Ovary (tissue), 9 donors: Measurements from ENCODE around the gene AFAP1L1. TPM values are rescaled to one million over a fixed set of nuclear protein-coding genes. Genes with fewer than 3 reads are reported as not detected.

Source experiments
- DNase-seq, 5 donors: peaks; one replicate each; pipeline ENCODE4 v3.0.0-alpha.2; 2019 to 2020
- H3K27ac ChIP-seq, 2 donors: fragments of 200-600 bp; one replicate each; pipeline versions ENCODE4 v1.5.1 to v1.8.0; 2019 to 2022
- H3K27me3 ChIP-seq: fragments of 200-600 bp; one replicate; pipeline ENCODE4 v1.8.0; 2022
- H3K36me3 ChIP-seq: fragments of 200-600 bp; sonication (generic); one replicate; pipeline ENCODE4 v1.5.1; 2019
- H3K4me1 ChIP-seq: one replicate; pipeline ENCODE4 v1.8.1; 2013; ENCODE audit warnings: mild to moderate bottlenecking, moderate library complexity; ENCODE audit not compliant: insufficient read depth
- H3K4me3 ChIP-seq: fragments of 200-600 bp; sonication (generic); one replicate; pipeline ENCODE4 v1.5.1; 2017
- H3K9me3 ChIP-seq, 2 donors: fragments of 200-600 bp in 1 of 2; sonication (generic) in 1 of 2; one replicate each; pipeline versions ENCODE4 v1.5.1 to v1.8.1; 2013 to 2019; ENCODE audit warnings: mild to moderate bottlenecking in 1 of 2, moderate library complexity in 1 of 2
- CTCF ChIP-seq, 3 donors: fragments of 450-650 bp in 2 of 3; fragments of 200-600 bp in 1 of 3; IDR thresholded peaks; one replicate each; pipeline versions ENCODE4 v1.5.1 to v1.8.0; 2016 to 2022; ENCODE audit warnings: antibody characterized with exemption in 3 of 3, mild to moderate bottlenecking in 1 of 3
- EP300 ChIP-seq: sonication (generic); formaldehyde crosslinking; IDR thresholded peaks from one replicate; pipeline ENCODE4 v1.6.1; 2017; ENCODE audit warnings: antibody characterized with exemption
- POLR2A ChIP-seq: fragments of 450-650 bp; IDR thresholded peaks from one replicate; pipeline ENCODE4 v1.6.1; 2017; ENCODE audit warnings: antibody characterized with exemption, mild to moderate bottlenecking, moderate library complexity
- WGBS, 3 donors: extraction: QIAGEN DNeasy Blood & Tissue Kit in 1 of 3; methylation state at CpG; one replicate each; pipeline versions ENCODE4 v1.1.5 to v1.1.7; 2013 to 2017; 5-methylcytosine and 5-hydroxymethylcytosine counted together
- intact Hi-C, 4 donors: fragments of 100-400 bp; cut with DNase I; formaldehyde crosslinking; loops; one replicate each; pipeline versions ENCODE4 v1.11.0 to v1.15.1; 2022 to 2023
- polyA plus RNA-seq, 2 donors: library from polyadenylated mRNA; stranded (reverse); fragments of 200-250 nt in 1 of 2; fragments of 350-450 nt in 1 of 2; fragmentation: Illumina TruSeq in 1 of 2; extraction: RNeasy Lipid Tissue Mini Kit (QIAGEN cat#74804) in 1 of 2; gene quantifications; one replicate each; pipeline ENCODE4 v1.2.3, GENCODE V29; 2013 to 2014
- total RNA-seq, 7 donors: library from RNA; depleted of rRNA in 2 of 7; stranded (reverse); fragments of >200 nt in 2 of 7; fragmentation: NEBNext Ultra II Directional in 3 of 7; extraction: Animal tissue kit (Norgen Biotek cat#: 25700) in 3 of 7; gene quantifications; one replicate each; pipeline versions ENCODE4 v1.1.0 to v1.2.4, GENCODE V29; 2016 to 2023
- donor health status: DM: no; HTN: no; CAD: no; lungs with moderate emphysema.
- donor health status: DM: no; HTN: no; CAD: no.
- donor health status: Bipolar disorder and iron deficiency.
- donor health status: DM: yes; HTN: yes; CAD: no.
- donor health status: DM: no; HTN: no; CAD: no.
- donor health status: DM: yes; HTN: yes; CAD: no.

AFAP1L1 gene
- total and polyA plus RNA-seq, 9 donors: 3.2 to 17.8 (median 8.3) TPM

GRCh38 chr5:149227168-149227826 is 44.4 kb upstream of the AFAP1L1 start:
- no peaks in the 10 kb centered on the region for H3K36me3 ChIP-seq
- no peak for TF ChIP-seq EP300
- TF ChIP-seq POLR2A: no peak
- no peak for TF ChIP-seq CTCF (IDR thresholded peaks at IDR 0.05)
- intact Hi-C loops: loop anchor here in 1 of 4 donors (5.0 kb wide), 1 partner anchor 85 kb away; the partner anchor contains the start of gene ABLIM3
- 61 to 78% (median 62%) methylated on average over 2 of the region's 2 CpGs for WGBS, 3 donors
- H3K27me3 ChIP-seq: no peaks in the 10 kb centered on the region
- no peaks in the 10 kb centered on the region for H3K9me3 ChIP-seq
- H3K27ac ChIP-seq: no peak overlapping the region
- no peaks in the 10 kb centered on the region for H3K4me1 ChIP-seq
- no peak for DNase-seq
- no peak overlapping the region for H3K4me3 ChIP-seq

- no peaks in the 10 kb centered on the region for H3K9me3 ChIP-seq
- WGBS, 3 donors: 11 to 23% (median 19%) methylated on average over 5 of the region's 5 CpGs
- H3K36me3 ChIP-seq: no peaks in the 10 kb centered on the region
- no peak overlapping the region for H3K4me3 ChIP-seq
- no peak overlapping the region for H3K27ac ChIP-seq
- TF ChIP-seq POLR2A: no peak
- TF ChIP-seq CTCF (IDR thresholded peaks at IDR 0.05): peak in 2 of 3 donors; percentile 35 to 42
- intact Hi-C loops: loop anchor here in 1 of 4 donors (5.0 kb wide), 1 partner anchor 86 kb away; the partner anchor contains the start of gene ABLIM3
- peak in 1 of 5 donors; percentile 36 for DNase-seq
- no peaks in the 10 kb centered on the region for H3K27me3 ChIP-seq
- H3K4me1 ChIP-seq: no peaks in the 10 kb centered on the region
Measured at GRCh38 chr5:149228618-149229297, 42.9 kb upstream of the AFAP1L1 start.

GRCh38 chr5:149229298-149229937 is 42.2 kb upstream of the AFAP1L1 start:
- DNase-seq: no peak
- 51 to 54% (median 53%) methylated on average over 6 of the region's 6 CpGs for WGBS, 3 donors
- Histone ChIP-seq H3K27me3 (no peaks in the 10 kb centered on the region), H3K36me3 (no peaks in the 10 kb centered on the region), H3K27ac (no peak overlapping the region), H3K4me3 (no peak overlapping the region), H3K4me1 (no peaks in the 10 kb centered on the region), H3K9me3 (no peaks in the 10 kb centered on the region)
- intact Hi-C loops: loop anchor here in 1 of 4 donors (5.0 kb wide), 1 partner anchor 87 kb away; the partner anchor contains the start of gene ABLIM3
- no peak for TF ChIP-seq POLR2A

GRCh38 chr5:149235841-149236240 is 35.8 kb upstream of the AFAP1L1 start:
- H3K4me3 ChIP-seq: no peak overlapping the region
- H3K27ac ChIP-seq: no peak overlapping the region
- no peaks in the 10 kb centered on the region for H3K36me3 ChIP-seq
- H3K27me3 ChIP-seq: no peaks in the 10 kb centered on the region
- H3K4me1 ChIP-seq: no peaks in the 10 kb centered on the region
- TF ChIP-seq POLR2A (no peak), EP300 (no peak), CTCF (IDR thresholded peaks at IDR 0.05) (no peak)
- intact Hi-C loops: no loop called here
- no peak for DNase-seq
- no peaks in the 10 kb centered on the region for H3K9me3 ChIP-seq
